ENCODE data around the gene RARRES1. TPM values are rescaled to one million over a fixed set of nuclear protein-coding genes. Genes with fewer than 3 reads are reported as not detected.

RARRES1 gene
- total and polyA plus RNA-seq, 4 donors, result 2.6 to 10.2 (median 3.7) TPM

DNA sequence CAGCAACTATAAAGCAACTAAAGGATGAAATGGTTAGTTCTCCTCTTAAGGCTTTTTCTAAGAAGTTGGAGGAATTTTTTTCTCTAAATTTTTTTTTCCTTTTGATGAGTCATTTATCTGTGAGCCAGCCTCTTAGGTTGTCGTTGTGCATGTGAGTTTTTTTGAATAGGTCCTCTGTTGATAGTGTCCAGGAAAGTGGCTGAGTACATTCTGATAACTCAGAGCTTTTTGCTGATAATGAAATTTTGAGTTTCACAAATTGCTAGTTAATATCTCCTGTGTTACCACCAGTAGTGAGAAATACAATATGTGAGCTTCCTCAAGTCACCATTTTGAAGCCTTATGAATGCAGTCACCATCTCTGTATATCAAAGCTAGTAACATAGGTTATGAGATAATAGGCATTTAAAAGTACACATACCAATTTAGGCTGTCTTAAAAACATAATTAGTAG is 52.7 kb downstream of the RARRES1 start:
- no CpG with 5 or more reads among the region's 1 CpG for WGBS (ENCODE audit: insufficient coverage)
- peaks cover 6% of the 10 kb centered on the region for H3K36me3 ChIP-seq (ENCODE audit: control insufficient read depth, insufficient read depth, low read length)
- DNase-seq (ENCODE audit: low read depth in 4 of 6, low spot score in 6 of 6), result no peak
- H3K27me3 ChIP-seq (ENCODE audit: control insufficient read depth, insufficient read depth, low read length), result no peaks in the 10 kb centered on the region
- no peak overlapping the region for H3K27ac ChIP-seq (ENCODE audit: low read depth, low read length)
- H3K4me3 ChIP-seq (ENCODE audit: low read depth, low read length), result no peak overlapping the region
- no peaks in the 10 kb centered on the region for H3K9me3 ChIP-seq (ENCODE audit: control insufficient read depth, insufficient read depth, low read length)
- H3K4me1 ChIP-seq (ENCODE audit: control insufficient read depth, insufficient read depth, low read length), result no peaks in the 10 kb centered on the region

DNA sequence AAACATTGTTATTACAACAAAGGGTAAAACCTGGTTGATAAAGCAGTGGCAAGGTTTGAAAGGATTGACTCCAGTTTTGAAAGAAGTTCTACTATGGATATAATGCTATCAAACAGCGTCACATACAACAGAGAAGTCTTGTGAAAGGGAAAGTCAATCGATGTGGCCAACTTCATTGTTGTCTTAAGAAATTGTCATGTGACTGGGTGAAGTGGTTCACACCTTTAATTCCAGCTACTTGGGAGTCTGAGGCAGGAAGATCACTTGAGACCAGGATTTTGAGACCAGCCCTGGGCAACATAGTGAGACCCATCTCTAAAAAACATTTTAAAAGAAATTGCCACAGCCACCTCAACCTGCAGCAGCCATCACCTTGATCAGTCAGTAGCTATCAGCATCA is 53.6 kb downstream of the RARRES1 start:
- peaks cover 6% of the 10 kb centered on the region for H3K36me3 ChIP-seq (ENCODE audit: control insufficient read depth, insufficient read depth, low read length)
- DNase-seq (ENCODE audit: low read depth in 4 of 6, low spot score in 6 of 6), result no peak
- H3K27me3 ChIP-seq (ENCODE audit: control insufficient read depth, insufficient read depth, low read length), result no peaks in the 10 kb centered on the region
- WGBS (ENCODE audit: insufficient coverage), result 90% methylated on average over 2 of the region's 2 CpGs
- no peak overlapping the region for H3K27ac ChIP-seq (ENCODE audit: low read depth, low read length)
- no peak overlapping the region for H3K4me3 ChIP-seq (ENCODE audit: low read depth, low read length)
- H3K4me1 ChIP-seq (ENCODE audit: control insufficient read depth, insufficient read depth, low read length), result no peaks in the 10 kb centered on the region
- H3K9me3 ChIP-seq (ENCODE audit: control insufficient read depth, insufficient read depth, low read length), result no peaks in the 10 kb centered on the region

DNA sequence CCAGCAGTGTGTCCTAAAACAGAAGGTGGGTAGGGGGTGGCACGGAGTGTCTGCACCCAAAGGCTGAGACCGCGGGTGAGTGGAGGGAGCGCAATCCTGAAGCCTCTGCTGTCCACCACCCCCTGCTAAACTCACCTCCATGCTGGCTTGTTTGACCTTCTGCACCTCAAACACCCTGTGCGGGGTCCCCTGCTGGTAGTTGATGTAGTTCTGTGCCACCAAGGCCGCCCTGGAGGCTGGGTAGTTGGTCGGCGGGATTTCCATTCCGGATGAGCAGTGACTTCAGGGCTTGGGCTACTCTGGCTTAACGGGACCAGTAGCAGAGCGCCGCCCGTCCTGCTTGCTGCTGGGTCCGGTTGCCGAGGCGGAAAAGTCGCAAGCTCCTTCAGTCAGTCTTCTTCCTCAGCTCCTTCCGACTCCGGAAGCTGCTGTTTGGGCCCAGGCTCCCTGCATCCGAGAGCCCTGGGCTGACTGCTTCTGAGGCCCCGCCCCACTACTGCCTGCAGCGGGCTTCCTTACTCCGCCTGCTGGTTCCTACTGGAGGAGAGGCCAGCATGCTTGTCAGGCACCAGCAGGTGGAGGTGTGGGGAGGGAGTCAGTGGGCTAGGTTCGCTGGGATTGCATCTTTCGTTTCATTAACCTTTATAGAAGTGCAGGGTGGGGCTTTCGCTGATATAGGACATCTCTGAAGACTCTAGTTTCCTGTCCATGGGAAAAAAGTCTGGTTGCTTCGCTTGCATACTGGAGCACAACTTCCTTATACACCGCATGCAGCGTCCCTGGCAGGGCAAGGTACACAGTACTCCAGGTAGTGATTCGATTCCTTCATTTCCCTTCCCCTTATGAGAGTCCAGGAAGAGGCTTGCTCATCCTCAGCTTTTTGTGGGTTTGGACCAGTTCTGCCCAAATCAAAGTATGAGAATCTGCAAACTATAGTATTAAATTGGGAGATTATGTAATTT is 59.8 kb downstream of the RARRES1 start, which contains the start of gene LXN:
Gene LXN, minus strand, starts transcription at position 434 of the 962 bp plus-strand sequence. Its CDS starts 170 bp downstream, at position 264.
- no peaks in the 10 kb centered on the region for H3K9me3 ChIP-seq (ENCODE audit: control insufficient read depth, insufficient read depth, low read length)
- H3K36me3 ChIP-seq (ENCODE audit: control insufficient read depth, insufficient read depth, low read length), result peaks cover 5% of the 10 kb centered on the region
- DNase-seq (ENCODE audit: low read depth in 4 of 6, low spot score in 6 of 6), result peak; percentile 8 to 85 (median 31)
- peak within 1 kb of the TSS; percentile 52 for H3K4me3 ChIP-seq (ENCODE audit: low read depth, low read length)
- peaks cover 9% of the 10 kb centered on the region for H3K4me1 ChIP-seq (ENCODE audit: control insufficient read depth, insufficient read depth, low read length)
- H3K27ac ChIP-seq (ENCODE audit: low read depth, low read length), result peak within 1 kb of the TSS; percentile 65
- 20% methylated on average over 23 of the region's 30 CpGs for WGBS (ENCODE audit: insufficient coverage)
- no peaks in the 10 kb centered on the region for H3K27me3 ChIP-seq (ENCODE audit: control insufficient read depth, insufficient read depth, low read length)

DNA sequence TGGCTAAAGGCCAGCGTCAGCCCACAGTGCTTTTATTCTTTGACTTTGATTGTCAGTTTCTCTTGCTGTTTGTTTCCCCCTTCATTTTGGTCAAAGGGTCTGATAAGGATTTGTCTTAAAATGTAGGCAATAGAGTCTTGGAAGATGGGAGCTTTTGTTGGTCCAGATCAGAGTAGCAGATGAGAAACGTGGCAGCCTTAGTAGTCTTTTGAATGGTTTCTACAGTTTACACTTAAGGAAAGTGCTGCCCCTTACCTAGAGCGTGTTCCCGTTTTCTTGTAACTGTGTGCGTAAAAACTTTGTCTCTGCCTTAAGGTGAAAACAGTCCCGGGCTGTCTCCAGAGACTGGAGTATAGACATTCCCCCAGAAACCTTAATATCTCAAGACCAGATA is 60.4 kb downstream of the RARRES1 start:
- H3K4me1 ChIP-seq (ENCODE audit: control insufficient read depth, insufficient read depth, low read length), result peaks cover 9% of the 10 kb centered on the region
- no peaks in the 10 kb centered on the region for H3K9me3 ChIP-seq (ENCODE audit: control insufficient read depth, insufficient read depth, low read length)
- no peaks in the 10 kb centered on the region for H3K27me3 ChIP-seq (ENCODE audit: control insufficient read depth, insufficient read depth, low read length)
- 33% methylated on average over 2 of the region's 6 CpGs for WGBS (ENCODE audit: insufficient coverage)
- H3K36me3 ChIP-seq (ENCODE audit: control insufficient read depth, insufficient read depth, low read length), result peaks cover 8% of the 10 kb centered on the region
- H3K27ac ChIP-seq (ENCODE audit: low read depth, low read length), result peak overlapping the region; percentile 65
- DNase-seq (ENCODE audit: low read depth in 4 of 6, low spot score in 6 of 6), result peak in 3 of 6 donors; percentile 1 to 7 (median 3)
- peak overlapping the region; percentile 52 for H3K4me3 ChIP-seq (ENCODE audit: low read depth, low read length)

DNA sequence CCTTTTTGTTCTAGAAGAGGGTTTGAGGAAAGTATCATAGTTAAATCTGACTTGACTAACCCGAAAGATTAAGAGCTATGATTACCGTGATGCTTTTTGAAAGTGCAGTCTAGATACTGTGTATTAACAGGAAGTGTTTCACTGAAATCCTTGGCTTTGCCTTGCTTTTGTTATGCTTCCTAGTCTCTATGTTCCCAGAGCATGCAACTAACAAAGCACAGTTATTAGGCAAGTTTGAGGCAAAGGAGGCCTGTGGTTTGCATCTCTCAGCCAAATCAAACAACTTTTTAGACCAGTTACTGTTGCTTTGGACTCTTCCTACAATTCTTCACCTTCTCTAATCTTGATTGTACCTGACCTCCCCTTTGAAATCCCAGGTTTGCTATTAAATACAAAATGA is 63.8 kb downstream of the RARRES1 start:
- peaks cover 5% of the 10 kb centered on the region for H3K36me3 ChIP-seq (ENCODE audit: control insufficient read depth, insufficient read depth, low read length)
- H3K4me3 ChIP-seq (ENCODE audit: low read depth, low read length), result no peak overlapping the region
- H3K9me3 ChIP-seq (ENCODE audit: control insufficient read depth, insufficient read depth, low read length), result no peaks in the 10 kb centered on the region
- no peaks in the 10 kb centered on the region for H3K27me3 ChIP-seq (ENCODE audit: control insufficient read depth, insufficient read depth, low read length)
- no peak overlapping the region for H3K27ac ChIP-seq (ENCODE audit: low read depth, low read length)
- 100% methylated on average over 2 of the region's 2 CpGs for WGBS (ENCODE audit: insufficient coverage)
- DNase-seq (ENCODE audit: low read depth in 4 of 6, low spot score in 6 of 6), result no peak
- H3K4me1 ChIP-seq (ENCODE audit: control insufficient read depth, insufficient read depth, low read length), result peaks cover 9% of the 10 kb centered on the region

DNA sequence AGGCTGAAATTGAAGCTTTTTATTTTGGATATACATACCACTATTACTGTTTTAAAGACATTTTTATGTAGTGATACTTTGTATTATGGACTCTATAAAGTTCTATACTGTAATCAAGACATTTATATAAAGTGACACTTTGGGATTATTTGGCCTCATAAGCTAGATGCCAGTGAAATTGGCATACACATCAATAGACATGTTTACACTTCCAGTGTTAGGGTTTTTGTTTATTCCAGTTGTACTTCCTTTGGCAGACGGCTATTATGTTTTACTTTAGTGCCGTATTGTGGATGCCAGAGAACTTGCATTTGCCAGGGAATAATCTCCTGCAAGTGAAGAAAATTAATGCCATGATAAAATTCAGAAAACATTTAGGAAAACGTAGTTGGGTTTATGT is 65.8 kb downstream of the RARRES1 start:
- no CpG with 5 or more reads among the region's 3 CpGs for WGBS (ENCODE audit: insufficient coverage)
- H3K36me3 ChIP-seq (ENCODE audit: control insufficient read depth, insufficient read depth, low read length), result peaks cover 5% of the 10 kb centered on the region

DNA sequence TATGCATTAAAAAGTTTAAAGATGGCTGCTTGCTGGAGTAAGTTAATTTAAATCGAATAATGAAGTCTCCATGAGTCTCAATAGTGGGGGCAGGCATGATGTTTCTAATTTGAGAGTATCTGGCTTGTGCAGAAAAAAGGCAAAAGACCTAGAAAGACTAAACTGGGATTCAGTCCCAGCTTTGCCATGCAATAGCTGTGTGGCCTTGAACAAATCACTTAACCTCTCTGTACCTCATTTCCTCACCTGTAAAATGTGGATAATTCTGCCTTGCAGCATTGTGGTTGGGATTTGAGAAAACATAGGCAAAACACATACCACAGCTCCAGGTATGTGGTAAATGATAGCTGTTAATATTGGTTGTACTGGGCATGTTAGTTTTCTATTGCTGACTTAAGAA is 68.4 kb downstream of the RARRES1 start:
- peaks cover 5% of the 10 kb centered on the region for H3K36me3 ChIP-seq (ENCODE audit: control insufficient read depth, insufficient read depth, low read length)
- no CpG with 5 or more reads among the region's 1 CpG for WGBS (ENCODE audit: insufficient coverage)
- H3K4me3 ChIP-seq (ENCODE audit: low read depth, low read length), result no peak overlapping the region
- no peaks in the 10 kb centered on the region for H3K27me3 ChIP-seq (ENCODE audit: control insufficient read depth, insufficient read depth, low read length)
- no peak for DNase-seq (ENCODE audit: low read depth in 4 of 6, low spot score in 6 of 6)
- no peaks in the 10 kb centered on the region for H3K9me3 ChIP-seq (ENCODE audit: control insufficient read depth, insufficient read depth, low read length)
- H3K4me1 ChIP-seq (ENCODE audit: control insufficient read depth, insufficient read depth, low read length), result no peaks in the 10 kb centered on the region
- no peak overlapping the region for H3K27ac ChIP-seq (ENCODE audit: low read depth, low read length)

More for the DNA sequence above, 65.8 kb downstream of the RARRES1 start:
- Histone ChIP-seq H3K4me3 (ENCODE audit: low read depth, low read length) (no peak overlapping the region), H3K27me3 (ENCODE audit: control insufficient read depth, insufficient read depth, low read length) (no peaks in the 10 kb centered on the region), H3K9me3 (ENCODE audit: control insufficient read depth, insufficient read depth, low read length) (no peaks in the 10 kb centered on the region), H3K27ac (ENCODE audit: low read depth, low read length) (no peak overlapping the region), H3K4me1 (ENCODE audit: control insufficient read depth, insufficient read depth, low read length) (no peaks in the 10 kb centered on the region)
- no peak for DNase-seq (ENCODE audit: low read depth in 4 of 6, low spot score in 6 of 6)

DNA sequence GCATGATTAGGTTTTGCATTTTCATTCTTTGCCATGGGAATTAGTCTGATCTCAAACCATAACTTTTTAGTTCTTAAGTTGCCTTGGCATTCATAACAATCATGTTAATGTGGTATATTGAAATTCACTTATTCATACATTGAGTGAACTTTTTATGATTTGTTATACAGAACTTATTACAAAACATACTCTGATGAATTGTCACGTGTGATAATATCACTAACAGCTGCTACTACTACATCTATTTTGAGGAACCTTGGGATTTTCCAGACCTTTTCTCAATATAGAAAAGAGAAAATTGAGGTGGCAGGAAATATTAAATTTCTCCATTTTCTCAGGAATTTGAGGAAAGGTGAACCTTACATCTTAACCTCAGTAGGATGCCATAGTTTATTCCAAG is 69.0 kb downstream of the RARRES1 start:
- peaks cover 5% of the 10 kb centered on the region for H3K36me3 ChIP-seq (ENCODE audit: control insufficient read depth, insufficient read depth, low read length)
- no peak overlapping the region for H3K27ac ChIP-seq (ENCODE audit: low read depth, low read length)
- DNase-seq (ENCODE audit: low read depth in 4 of 6, low spot score in 6 of 6), result no peak

DNA sequence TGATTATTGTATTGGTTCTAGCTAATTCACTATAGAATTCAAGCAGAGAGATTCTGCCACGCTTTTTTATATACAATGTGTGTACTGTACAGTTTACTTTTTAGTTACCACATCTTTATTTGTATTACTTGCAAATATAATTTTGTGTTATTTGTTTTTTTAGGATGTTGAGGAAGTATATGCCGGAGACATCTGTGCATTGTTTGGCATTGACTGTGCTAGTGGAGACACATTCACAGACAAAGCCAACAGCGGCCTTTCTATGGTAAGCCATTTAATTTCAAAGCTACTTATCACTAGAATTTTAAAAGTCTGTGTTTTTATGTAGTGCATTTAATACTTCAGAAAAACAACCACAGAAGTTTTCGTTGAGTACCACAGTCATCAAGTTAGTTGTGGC is 71.5 kb downstream of the RARRES1 start:
- H3K27ac ChIP-seq (ENCODE audit: low read depth, low read length), result no peak overlapping the region
- no peaks in the 10 kb centered on the region for H3K9me3 ChIP-seq (ENCODE audit: control insufficient read depth, insufficient read depth, low read length)
- no peak for DNase-seq (ENCODE audit: low read depth in 4 of 6, low spot score in 6 of 6)
- no peaks in the 10 kb centered on the region for H3K4me1 ChIP-seq (ENCODE audit: control insufficient read depth, insufficient read depth, low read length)
- no peaks in the 10 kb centered on the region for H3K27me3 ChIP-seq (ENCODE audit: control insufficient read depth, insufficient read depth, low read length)
- H3K4me3 ChIP-seq (ENCODE audit: low read depth, low read length), result no peak overlapping the region
- peaks cover 5% of the 10 kb centered on the region for H3K36me3 ChIP-seq (ENCODE audit: control insufficient read depth, insufficient read depth, low read length)
- WGBS (ENCODE audit: insufficient coverage), result no CpG with 5 or more reads among the region's 4 CpGs

More for the DNA sequence above, 69.0 kb downstream of the RARRES1 start:
- Histone ChIP-seq H3K4me3 (ENCODE audit: low read depth, low read length) (no peak overlapping the region), H3K4me1 (ENCODE audit: control insufficient read depth, insufficient read depth, low read length) (no peaks in the 10 kb centered on the region), H3K9me3 (ENCODE audit: control insufficient read depth, insufficient read depth, low read length) (no peaks in the 10 kb centered on the region), H3K27me3 (ENCODE audit: control insufficient read depth, insufficient read depth, low read length) (no peaks in the 10 kb centered on the region)
- WGBS (ENCODE audit: insufficient coverage), result no CpG with 5 or more reads among the region's 1 CpG
